GM19023 (cell line): Measurements from ENCODE around the gene RBBP5.

Source experiments
- ATAC-seq: cut with Tn5 transposase; IDR thresholded peaks from one replicate; pipeline ENCODE4 v1.9.1; 2021; ENCODE audit warnings: mild to moderate bottlenecking, moderate library complexity; ENCODE audit not compliant: unreplicated experiment

RBBP5 gene

DNA sequence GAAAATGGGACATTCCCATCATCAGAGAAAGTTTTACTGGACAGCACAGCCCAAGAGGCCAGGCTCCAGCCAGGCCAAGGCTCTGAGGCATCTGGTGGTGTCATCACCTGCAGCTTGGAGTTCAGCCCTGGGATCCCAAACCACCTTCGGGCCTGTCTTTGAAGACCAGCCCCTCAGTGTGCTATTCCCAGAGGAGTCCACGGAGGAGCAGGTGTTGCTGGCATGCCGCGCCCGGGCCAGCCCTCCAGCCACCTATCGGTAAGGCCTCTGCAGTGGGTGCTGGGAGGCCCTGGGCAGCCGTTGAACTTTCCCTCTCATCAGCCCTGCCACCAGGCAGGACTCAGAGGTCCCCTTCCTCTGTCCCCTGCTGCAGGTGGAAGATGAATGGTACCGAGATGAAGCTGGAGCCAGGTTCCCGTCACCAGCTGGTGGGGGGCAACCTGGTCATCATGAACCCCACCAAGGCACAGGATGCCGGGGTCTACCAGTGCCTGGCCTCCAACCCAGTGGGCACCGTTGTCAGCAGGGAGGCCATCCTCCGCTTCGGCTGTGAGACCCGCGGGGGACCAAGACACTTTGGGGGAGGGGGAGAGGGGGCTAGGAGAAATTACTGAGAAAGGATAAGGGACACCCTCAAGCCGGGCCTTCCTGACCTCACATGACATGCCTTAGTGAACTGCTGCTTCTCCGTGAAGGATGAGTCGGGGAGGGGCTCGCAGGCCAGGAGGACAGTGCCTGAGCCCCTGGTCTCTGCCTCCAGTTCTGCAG, 63.8 kb downstream of the RBBP5 start:
- ATAC-seq = no peak

DNA sequence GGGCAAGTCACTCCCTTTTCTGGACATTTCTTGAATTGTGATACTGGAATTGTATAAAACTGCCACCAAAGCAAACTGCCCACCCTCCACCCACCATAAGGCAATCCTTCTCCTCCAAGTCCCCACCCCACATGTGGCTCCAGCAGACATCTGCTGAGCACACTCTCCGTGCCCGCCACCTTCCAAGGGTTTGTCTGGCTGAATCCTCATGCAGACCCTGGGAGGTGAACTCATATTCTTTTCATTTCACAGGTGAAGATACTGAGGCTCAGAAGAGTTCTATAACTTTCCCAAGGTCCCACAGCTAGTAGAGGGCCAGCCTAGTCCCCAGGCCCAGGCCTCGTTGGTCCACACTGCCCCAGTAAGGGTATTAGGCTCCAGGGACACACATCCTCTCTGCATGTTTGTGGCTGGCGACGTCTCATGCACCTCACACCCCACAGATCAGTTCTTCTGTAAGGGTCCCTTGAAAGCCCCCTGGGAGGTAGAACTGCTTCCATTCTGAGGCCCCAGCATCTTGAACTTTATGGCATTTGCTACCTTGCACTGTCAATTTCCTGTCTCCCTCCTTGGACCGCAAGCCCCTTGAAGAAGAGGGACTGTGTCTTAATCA, 64.7 kb downstream of the RBBP5 start:
- no peak for ATAC-seq

DNA sequence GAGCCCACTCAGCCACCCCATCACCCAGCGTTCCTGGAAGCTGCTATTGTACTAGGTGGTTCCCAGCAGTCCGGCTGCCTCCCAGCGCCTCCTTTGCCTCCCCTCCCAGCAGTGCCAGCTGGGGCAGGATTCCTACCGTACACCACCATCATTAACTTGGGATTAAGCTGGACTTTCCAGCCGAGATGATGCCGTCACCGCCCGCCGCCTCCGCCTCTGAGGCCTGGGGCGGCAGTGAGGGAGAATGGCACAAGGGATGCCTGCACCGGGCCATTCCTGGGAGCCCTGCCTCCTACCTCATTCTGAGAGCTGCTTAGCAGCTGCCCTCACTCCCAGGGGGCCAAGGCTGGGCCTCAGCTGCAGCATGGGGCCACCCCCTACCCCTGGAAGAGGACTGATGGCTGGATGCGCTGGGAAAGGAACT, 65.6 kb downstream of the RBBP5 start:
- ATAC-seq = no peak

DNA sequence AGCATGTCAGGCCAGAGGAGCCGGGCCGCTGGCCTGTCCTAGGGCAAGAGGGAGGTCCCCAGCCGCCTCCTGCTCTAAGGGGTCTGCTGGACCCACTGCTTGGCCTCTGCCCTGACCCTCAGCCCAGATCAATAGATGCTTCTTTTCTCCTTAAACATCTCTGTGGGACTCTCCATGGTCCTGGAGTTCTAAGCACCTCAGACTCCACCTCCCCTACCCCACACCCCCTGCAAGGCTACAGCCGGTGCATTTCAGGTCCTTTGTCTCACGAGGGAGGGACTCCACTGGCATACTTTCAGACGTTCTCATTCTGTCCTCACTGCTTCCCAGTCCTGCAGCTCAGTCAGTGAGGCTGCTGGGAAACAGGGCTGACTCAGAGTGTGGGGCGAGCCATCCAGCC, 67.8 kb downstream of the RBBP5 start:
- no peak for ATAC-seq

DNA sequence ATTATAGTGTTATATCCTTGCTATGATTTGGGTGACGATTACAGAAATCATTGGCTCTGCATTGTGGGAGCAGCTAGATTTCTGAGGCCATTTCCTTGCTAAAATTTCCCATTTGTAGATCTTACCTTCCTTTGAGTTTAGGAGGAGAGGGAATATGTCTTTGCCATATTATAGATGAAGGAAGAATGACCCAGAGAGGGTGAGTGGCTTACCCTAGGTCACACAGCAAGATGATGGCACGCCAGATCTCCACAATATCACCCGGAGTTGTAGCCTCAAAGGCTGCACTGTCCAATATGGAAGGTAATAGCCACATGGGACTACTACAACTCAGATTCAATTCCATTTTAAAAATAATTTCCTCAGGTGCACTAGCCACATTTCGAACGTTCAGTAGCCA, 68.5 kb downstream of the RBBP5 start:
- ATAC-seq = no peak

DNA sequence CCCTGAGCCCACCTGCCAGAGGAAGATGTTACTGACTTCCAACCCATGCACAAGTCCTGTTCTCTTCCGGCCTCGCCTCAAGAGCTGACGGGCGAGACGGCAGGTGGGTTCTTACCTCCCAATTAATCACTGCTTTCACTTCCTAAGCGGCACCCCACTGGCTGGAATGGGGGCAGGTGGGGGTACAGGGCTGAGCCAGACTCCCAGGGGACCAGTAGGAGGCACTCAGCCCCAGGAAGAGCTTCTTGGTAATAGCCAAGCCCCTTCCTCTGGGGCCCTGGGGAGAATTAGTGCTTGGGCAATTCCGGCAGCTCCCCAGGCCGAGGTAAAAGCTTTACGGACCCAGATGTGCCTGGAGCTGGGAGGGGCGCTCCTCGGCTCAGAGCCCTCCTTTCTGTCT, 69.1 kb downstream of the RBBP5 start:
- ATAC-seq = no peak

DNA sequence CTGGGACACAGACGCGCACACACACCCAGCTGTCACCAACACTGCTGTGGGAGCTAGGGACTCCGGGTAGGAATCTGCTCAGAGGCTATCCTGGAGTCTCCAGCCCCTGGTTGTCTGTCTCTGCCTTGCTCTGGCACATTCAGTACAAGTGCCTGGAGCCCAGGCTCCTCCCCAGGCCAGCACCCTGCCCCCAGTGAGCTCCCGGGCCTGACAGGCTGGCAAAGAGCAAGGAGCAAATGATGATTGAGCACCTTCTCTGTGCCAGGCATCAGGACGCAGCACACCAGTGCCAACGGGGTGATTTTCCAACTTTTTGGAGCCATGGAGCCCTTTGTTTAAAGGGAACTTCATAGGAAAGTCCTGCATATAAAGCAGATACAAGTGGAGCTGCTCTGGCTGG, 72.3 kb downstream of the RBBP5 start:
- ATAC-seq = no peak

DNA sequence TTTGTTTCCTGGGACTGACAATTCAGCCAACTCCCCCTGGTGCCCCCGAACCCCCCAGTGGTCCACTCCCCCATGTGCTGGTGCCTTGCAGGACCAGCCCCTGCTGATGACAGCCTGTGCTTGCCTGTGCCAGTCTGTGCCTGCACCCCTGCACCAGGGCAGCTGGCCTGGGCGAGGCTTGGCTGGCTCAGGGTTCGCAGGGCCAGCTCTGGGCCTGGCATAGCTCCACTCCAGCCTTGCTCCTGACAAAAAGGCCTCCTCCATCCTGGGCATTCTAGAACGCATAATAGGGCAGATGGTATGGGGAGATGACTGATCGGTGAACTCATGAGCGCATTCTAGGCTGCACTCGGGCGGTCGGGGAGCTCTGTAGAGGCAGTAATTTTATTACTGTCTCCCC, 73.4 kb downstream of the RBBP5 start:
- ATAC-seq = no peak

DNA sequence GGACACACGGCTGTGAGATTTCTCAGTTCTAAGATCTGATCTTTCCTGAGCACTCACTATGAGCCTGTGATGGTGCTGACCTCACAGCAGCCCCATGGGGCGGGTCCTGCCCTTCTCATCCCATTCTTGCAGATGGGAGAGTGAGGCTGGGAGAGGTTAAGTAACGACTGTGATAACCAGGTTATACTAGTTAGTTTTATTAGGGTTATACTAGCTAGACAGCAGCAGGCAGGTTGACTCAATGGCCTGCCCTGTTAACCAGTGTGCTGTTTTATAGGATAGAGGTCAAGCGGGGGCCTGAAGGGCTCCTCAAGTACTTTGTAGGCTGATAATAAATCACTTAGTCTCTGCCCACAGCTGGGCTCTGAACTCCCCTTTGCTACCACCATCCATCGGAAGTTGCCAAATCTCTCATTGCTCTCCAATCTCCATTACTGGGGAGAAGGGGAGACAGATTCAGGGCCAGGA, 74.0 kb downstream of the RBBP5 start:
- no peak for ATAC-seq

DNA sequence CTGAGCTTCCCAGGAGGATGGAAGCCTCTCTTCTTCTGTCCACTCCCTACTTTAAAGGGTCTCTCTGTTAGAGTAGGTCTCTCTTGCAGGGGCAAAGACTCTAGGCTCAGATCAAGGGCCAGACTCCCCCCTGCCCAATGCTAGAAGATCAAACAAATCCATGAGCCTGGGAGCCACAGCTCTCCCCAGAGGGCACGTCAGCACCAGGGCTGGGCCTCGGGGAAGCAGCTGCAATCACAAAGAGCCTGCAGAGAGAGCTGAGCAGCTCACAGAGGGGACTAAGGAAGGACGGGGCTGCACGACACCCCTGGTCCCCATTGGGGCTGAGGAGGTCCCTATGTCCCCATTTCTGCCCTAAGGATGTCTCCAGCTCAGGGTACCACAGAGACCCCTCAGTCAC, 74.9 kb downstream of the RBBP5 start:
- no peak for ATAC-seq

DNA sequence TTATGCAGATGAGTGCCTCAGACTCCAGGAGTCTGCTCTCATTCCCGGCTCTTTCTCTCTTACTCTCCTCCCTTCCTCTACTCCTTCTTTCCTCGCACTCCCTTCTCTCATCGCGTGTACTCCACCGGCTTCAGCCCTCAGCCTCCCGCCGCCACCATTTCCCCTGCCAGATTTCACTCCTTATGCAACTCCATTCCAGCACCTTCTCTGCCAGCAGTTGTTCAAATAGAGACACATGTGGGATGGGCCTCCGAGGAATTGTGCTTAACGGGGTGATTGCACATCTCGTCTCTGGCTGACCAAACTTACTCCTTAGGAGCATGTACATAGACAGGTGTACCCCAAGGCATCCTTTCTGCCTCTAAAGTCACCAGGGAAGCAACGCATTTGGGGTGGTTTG, 76.6 kb downstream of the RBBP5 start:
- no peak for ATAC-seq

DNA sequence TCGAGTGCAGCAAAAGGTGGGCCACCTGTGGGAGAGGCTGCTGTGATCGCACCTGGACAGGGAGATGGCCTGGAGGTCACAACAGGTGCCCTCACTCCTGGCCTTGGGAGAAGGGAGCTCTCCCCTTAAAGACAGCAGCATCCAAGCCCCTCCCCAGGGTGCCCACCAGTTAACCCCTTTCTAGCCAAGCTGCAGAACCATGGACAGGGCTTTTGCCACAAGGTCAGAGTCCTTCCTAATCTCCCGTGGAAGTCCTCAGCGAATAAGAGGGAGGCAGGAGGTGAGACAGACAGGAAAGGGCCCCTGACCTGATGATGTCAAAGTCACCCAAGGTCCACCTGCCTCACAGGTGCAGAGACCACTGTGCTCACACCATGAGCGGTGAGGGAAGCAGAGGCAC, 77.0 kb downstream of the RBBP5 start:
- no peak for ATAC-seq

DNA sequence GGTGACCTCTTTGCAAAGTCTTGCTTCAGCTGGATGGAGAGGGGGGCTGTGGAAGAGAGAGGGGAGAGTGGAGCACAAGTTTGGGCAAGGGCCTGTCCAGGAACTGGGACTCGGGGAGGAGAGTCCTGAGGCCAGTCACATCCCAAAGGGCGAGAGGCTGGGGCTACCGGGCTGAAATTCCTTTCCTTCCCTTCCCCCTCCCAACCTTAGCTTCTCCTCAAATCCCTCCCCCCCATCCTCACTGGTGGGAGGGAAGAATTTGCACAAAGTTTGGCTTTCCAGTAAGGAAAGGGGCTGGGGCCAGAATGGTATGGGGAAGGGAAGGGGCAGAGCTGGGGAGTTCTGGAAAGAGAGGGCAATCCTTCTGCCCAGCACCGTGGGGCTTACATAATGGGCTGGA, 77.9 kb downstream of the RBBP5 start:
- ATAC-seq = no peak

DNA sequence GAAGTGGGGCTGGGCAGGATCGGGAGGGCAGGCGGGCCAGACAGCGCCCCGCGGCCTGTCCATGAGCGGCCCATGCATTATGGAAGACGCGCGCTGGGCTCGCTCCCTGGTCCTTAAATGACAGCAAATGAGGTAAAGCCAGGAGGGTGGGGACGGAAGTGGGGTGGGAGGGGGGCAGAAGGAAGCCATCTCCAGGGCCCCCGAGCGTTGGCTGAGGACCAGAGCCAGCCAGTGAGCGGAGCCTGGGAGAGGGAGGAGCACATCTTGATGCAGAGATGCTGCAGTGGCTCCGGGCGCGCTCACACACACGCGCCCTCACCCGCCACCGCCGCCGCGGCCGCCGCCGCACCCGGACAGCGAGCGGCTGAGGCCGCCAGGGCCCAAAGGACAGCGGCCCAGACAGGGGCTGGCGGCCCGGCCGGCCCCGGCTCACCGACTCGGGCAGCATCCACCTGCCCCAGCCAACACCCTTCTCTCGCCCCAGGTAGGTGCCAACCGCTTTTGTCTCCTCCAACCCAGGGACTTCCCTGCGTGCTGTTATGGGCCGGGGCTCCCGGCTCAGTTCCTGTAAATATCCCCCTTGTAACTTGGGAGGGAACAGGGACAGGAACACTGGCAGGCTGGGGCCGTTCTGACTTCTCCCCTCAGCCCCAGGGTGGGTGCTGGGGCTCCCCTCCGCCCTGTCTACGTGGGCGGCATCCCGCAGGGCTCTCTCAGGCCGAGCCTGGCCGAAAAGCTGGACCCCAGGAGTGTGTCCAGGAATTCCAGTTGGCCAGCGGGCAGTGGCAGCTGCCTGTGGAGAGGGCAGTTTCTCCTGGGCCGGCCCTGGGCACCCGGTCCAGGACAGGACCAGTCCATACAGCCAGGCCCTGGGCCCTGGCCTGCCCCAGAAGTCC, 78.6 kb downstream of the RBBP5 start, which contains the start of gene CNTN2:
TSS of gene CNTN2 (plus strand) at position 302 of the 896 bp plus-strand sequence. CDS start 9,974 bp downstream, outside the sequence.
- ATAC-seq = no peak

DNA sequence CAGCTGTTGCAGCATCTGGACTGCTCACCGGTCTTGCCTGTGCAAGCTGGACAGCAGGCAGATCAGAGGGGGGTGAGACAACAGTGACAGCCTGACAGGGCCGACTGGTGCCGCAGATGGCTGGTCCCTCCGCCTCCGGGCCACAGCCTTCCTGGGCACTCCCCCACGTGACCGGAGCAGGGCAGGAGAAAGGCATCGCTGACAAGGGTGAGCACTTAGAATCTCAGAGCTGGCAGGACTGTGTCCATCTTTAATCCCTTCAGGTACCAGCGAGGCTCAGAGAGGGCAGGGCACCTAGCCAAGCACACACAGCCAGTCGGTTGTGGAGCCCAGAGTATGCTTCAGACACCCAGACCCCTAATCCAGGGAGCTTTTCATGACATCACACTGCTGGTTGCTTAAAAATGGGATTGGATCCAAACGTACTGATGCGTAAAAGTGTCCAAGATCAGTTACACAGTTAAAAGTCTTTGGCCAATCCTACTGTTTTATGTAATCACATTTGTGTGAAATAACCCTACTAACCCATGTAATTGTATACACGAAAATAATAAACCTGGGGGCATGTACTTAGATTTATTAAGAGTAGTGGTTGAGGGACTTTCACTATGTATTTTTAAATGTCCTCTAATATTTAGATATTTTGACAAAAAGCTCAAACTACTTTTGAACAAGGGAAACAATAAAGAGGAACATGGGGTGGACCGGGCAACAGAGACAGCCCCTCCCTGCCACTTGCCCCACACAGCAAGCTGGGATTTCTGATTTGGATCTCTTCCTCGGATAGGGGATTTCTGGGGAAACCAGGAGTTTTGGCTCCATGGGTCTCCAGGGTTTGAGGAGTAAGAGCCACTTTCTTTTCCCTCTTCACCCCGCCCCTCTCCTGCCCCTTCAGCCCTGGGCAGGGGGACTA, 79.5 kb downstream of the RBBP5 start:
- ATAC-seq = no peak

DNA sequence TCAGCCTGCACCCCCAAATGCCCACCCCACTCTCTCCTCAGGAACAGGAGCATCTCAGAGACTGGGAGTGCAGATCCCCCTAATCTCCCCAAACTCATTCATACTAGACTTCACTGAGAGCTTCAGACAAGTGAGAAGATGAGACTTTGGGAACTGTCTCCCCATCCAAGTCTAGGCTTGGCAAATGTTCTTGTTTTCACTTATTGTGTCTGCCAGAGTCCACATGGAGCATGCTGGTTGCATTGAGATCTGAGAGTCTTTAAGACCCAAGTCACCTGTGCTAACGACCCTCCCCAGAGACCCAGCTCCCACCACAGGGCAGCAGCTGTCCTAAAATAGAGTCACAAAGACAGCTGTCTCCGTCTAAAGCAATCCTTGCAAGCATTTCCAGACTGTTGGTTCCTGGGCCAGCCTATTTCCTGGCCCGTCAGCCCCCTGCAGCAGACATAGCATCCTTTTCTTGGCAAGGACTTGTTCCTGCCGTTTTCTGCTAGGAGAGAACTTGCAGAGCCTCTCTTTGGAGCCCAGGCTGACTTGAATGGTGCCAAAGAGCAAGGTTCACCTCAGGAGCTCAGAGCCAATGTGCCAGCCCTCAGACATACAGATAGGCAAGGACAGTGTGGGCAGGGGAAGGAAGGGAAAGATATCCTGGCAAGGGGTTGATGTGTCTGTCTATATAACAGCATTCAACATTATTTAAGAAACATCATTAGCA, 80.6 kb downstream of the RBBP5 start:
- no peak for ATAC-seq

DNA sequence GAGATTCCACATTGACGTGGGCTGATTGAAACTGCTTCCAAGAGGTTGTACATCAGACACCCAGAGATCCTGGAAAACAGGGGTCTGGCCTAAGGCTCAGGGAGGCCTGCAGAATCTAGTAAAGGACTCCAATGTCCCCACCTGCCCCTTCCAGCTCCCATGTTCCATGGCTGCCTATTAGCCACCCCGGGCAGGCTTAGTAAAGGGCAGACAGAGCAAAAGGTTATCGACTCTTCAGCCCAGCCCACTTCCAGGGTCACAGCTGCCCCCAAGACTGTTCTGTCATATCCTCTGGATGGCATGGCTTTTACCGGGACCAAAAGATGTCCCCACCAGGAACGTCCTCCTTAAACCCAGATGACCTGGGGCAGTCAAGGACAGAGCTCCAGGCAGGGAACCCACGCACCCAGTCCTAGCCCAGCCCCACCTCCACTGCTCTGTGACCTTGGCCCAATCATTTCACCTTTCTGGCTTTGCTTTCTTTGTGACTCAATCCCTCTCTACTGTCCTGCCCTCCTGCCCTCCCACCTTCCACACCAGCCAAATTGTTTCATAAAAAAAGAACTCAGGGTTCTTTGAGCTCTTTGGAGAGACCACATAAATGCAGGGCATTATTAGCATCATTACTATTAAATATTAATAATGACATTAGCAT, 83.5 kb downstream of the RBBP5 start:
- no peak for ATAC-seq

DNA sequence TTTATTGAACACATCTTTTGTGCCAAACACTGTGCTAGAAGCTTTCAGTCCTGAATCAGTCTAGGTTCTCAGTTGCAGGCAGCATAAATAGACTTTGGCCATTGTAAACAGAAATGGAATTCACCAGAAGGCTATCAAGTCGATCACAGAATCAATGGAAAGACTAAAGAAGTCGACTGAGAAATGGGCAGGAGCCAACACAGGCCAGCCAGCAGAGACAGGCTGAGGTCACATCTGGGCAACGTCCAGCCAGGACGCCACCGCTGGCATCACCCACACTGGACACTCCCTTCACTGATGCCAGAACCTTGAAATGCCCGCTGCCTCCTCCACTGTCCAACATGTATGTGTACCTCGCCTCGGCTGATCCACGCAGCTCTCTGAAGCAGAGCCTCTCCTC, 84.2 kb downstream of the RBBP5 start:
- ATAC-seq = no peak
